Renal pelvis (tissue), 4 donors: Measurements from ENCODE around the gene CTNNA3. TPM values are rescaled to one million over a fixed set of nuclear protein-coding genes. Genes with fewer than 3 reads are reported as not detected.

ENCODE experiments used
- DNase-seq: peaks from one replicate; pipeline ENCODE4 v3.0.0-alpha.2; 2013
- polyA plus RNA-seq, 3 donors: library from polyadenylated mRNA; unstranded; fragments of 120-200 nt; gene quantifications; one replicate each; pipeline ENCODE4 v1.2.1, GENCODE V29; 2013; ENCODE audit not compliant: insufficient read length in 3 of 3

The CTNNA3 gene
- polyA plus RNA-seq, 3 donors: 2.8 to 4.2 (median 4.1) TPM

DNA sequence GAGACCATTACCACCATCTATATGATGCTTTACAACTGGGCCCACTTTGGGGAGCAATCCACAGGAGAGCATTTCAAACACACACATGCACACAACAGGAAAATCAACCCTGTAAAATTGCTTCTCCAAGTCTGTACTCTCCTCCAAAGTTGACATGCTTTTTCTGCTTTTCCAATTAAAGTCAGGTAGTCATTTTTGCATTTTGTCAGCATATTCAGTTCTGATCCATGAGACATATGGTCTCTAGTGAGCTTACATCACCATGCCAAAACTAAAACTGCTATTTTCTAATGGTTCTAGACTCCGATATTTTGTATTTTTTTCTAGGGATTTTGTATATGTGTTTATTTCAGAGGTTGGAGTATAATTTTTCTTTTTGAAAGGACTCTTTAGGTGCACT, 1143.7 kb downstream of the CTNNA3 start:
- no peak for DNase-seq

DNA sequence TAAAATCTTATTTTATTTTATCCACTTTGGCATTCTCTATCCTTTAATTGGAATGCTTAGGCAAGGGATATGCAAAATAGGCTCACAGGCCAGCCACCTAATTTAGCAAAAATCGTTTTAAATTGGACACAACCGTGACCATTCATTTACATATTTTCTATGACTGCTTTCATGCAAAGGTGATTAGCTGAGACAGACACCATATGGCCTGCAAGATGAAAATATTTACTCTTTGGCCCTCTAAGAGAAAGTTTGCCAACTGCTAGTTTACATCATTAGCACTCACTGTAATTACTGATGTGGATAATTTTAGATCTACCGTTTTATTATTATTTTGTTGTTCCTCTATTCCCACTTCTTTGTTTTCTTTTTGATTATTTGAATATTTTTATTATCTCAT, 1145.6 kb downstream of the CTNNA3 start:
- DNase-seq: no peak

DNA sequence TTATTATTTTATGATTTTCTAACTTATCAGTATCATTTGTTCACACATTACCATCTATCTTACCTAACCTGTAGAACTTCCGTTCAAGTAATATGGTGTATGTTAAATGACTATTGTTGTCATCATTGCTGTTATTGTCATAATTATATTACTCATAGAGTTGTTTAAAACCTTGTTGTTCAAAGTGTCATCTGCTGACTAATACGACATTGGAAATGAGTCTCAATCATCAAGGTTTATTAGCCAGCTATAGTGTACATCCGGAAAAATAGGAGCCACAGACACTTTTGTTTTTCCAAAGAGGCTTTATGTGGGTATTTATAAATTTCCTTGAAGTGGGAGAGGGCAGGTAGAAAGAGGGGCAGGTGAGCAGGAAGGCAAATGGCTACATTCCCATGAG, 1157.1 kb downstream of the CTNNA3 start:
- DNase-seq: no peak

DNA sequence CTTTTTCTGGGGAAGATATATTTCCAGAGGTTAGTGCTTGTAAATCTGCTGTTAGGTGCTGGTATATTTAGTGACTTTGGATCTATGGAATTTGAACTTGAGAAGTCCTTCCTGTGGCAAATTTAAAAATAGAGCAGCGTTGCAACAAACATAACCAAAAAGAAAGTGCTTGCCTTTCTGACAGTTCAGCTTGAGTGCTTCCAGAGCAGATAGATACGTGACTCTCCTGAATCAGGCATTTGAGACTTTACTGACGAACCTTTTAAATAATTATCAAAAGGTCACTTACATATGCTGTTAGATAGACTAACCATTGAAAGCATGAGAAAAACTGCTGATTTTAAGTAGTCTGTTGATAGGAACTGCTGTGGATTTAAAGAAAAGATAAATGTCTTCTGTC, 1157.6 kb downstream of the CTNNA3 start:
- no peak for DNase-seq

DNA sequence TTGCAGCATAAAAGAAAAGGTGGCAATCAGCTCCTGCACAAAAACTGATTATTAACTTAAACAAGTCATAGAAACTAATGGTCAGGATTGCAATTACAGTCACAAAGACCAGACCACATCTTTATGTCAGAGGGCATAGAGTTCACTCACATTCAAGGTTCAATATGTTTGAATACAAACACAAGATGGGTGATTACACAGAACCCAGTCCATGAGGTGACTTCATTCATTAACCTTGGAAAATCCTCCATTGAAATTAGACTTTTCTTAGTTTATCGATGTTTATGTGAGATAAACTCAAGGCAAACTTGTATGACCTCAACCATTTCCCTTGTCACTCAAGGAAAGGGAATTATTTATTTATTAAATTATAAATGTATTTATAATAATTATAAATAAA, 1158.8 kb downstream of the CTNNA3 start:
- no peak for DNase-seq

DNA sequence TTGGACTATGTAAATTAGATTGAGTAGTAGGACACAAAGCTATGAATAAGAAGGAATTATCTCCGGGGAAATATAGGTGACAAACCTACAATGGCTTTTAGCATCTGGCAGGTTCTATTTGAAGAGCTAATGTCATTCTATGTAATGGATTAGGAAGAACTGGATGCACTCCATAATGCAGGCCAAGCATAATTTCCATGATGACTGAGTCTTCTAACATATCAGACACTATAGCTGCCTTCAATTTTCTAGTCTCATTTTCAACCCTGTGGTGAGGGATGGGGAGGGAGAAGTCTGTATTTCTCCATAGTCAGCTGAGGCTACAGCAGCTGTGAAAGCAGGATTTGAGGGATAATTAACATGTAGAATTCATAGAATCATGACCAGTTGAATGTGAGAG, 1160.6 kb downstream of the CTNNA3 start:
- DNase-seq: no peak

DNA sequence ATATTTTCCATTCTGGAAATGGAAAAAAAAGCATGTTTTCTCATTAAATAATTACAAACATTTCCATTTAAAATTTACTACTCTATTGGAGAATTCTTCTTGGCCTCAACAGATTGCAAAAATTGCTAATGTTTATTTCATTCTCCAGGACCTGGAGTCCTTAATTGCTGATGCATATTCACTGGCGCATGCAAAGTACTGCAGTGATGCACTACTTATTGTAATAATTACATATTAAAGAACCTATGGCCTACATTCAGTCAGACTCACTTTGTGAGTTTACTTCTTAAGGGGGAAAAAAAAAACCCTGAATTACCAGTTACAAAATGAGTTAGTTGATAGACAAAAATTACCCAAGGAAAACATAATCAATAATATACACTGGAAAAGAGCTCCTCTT, 1161.1 kb downstream of the CTNNA3 start:
- no peak for DNase-seq

DNA sequence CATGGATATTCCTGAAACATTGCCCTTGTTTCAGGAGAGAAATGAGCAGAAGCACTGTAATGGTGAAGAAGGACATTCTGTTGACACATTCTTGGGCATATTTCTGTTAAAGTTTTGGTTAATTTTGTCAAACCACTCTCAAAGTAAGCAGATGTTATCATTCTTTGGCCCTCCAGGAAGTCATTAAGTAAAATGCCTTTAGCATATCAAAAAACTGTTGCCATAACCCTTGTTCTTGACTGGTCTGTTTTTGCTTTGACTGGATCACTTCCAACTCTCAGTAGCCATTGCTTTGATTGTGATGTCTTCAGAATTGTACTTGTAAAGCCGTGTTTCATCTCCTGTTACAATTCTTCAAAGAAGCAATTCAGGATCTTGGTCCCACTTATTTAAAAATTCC, 1174.5 kb downstream of the CTNNA3 start:
- DNase-seq: peak; percentile 4

DNA sequence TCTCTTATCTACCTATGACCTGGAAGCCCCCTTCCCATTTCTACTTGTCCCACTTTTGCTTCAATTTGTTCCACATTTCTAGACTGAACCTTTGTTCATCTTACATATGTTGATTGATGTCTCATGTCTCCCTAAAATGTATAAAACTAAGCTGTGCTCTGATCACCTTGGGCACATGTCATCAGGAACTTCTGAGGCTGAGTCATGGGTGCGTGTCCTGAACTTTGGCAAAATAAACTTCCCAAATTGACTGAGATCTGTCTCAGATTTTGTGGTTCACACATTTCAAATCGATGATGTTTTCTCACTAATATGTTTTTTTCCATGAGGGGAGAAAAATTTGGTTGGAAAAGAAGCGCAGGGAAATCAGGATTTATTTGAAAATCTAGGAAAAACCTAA, 1176.4 kb downstream of the CTNNA3 start:
- no peak for DNase-seq

DNA sequence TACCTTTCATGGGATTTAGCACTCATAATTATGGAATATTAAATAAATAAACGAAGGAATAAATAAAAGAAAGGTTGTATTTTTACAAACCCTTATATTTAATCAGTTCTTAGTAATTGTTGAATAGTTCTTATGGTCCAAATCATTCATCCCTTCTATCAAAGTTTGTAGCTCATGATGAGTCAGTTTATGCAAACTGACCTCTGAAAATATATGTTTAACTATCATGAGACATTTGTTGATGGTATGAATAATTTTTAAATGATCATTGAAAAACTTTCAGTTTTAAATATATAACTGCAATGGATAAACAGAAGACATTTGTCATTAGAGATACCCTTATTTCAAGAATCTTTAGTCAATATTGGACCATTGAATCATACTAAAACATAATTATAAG, 1181.3 kb downstream of the CTNNA3 start:
- no peak for DNase-seq

DNA sequence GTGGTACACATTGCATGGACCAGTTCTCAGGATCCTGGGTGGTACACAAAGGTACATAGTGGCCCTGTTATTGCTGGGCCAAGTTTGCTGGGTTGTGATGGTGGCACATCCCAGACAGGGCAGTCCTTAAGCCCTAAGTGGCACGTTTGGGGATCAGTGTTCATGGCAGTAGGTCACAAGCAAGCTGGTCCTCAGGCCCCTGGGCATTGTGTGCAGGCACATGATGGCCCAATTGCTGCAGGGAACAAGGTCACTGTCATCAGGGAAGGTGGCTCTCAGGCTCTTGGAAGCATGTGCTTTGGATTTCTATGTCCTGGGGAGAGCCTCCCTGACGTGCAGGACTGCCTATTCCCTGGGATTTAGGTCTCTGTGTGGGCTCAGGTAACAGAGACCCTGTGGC, 1182.5 kb downstream of the CTNNA3 start:
- DNase-seq: no peak

DNA sequence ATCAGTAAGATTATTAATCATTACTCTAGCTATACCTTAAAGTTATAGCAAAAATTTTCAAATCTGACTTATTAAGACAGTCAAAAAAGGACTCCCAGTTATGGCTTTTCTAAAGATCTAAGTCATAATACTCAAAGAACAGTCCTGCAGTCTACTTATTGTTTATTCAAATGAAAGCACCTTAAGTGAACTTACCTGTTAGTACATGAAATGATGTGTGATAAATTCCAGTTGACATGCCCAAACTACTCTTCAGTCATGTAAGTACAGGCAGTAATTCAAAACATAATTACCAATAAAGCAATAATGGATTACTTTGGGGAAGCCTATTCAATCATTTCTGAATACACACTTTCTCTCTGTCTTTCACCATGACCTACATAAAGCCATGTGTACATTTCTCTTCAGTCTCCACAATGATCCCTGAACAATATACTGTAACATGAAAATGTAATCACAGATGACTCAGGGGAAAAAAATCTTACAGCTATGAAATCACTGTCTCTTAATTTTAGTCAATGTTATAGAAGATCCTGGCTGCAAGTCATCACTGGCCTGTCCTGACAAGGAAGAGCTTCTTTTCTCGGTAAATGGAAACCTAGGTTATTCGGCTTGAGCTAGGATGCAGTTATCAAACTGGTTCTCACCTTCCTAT, 1190.9 kb downstream of the CTNNA3 start:
- no peak for DNase-seq

DNA sequence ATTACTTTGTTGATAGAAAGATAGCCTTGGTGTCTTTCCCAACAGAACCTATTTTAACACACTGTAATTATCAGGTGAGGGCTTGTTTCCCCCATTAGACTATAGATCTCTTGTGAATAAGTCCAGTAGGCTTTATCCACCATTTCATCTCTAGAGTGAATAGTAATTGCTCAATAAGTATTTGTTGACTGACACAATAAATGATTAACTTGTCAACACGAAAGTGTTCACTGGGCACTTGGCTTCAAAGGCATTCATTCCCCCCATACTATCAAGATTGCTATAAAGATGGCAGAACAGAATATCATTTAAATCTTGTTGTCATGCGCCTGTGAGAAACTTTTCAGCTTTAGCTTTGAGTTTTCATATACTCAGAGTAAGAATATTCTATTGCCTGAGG, 1194.6 kb downstream of the CTNNA3 start:
- no peak for DNase-seq

DNA sequence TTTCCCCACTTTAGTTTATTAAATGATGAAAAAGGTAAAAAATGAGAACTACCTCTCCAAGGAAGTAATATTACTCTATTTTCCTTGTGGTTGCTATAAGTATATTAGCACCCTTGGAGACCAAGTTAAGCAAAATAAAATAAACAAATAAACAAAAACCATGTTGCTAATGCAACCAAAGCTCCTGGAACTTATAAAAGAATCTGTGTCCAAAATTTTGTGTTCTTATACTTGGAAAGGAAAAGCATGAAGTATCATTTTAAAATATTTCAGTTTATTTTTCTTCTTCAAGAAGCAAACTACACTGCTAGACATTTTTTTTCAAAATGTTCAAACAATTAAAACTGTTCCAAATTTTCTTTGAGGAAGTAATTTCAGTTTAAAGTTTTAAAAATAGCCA, 1212.0 kb downstream of the CTNNA3 start:
- no peak for DNase-seq

DNA sequence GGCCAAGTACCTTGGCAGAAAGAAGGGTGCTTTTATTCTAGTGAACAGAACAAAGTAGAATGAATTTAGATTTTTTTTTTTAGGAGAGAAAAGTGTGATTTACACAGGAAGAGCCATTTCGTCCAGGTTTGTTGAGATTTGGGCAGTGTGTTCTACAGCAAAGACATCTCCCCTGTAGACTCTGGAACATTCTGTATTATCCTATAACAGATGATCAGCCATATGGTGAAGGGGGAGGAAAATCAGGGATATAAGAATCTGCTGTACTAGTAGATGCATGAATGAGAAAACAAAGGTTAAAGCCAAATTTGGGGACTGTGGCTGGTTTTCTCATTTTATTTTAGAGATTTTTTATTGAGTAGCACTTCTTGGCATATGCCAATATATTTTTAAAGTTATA, 1223.8 kb downstream of the CTNNA3 start:
- no peak for DNase-seq

DNA sequence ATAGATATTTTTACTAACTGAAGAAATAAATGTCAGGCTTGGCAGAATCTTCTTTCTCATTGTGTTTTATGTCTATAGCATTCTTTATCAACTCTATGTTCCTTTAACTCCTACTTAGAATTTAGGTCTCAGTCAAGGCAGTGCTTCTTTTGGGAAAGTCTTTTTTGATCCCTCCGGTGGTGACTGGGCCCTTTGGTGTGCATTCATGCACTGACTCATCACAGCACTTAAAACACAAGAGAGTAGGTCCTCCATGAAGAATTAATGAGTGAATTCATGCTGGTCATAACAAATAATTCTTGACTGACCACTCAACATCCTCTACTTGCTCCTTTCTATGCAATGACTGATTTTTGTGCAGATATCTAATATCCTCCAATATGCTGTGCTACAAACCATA, 1229.0 kb downstream of the CTNNA3 start:
- DNase-seq: no peak

DNA sequence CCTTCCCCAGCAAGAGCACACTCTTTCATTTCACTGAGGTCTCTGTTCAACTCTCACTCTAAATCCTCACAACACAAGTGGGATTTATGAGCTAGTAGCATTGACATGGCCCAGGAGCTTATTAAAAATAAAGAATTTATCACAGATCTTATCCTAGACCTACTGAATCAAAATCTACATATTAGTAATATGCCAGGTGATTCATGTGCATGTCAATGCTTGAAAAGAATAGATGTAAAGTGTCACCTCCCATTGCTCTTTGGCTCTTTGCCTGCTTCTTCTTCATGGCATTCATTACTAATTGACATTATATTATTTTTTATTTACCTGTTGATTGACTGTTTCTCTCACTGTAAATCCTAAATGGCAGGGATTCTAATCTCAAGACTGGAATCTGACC, 1229.4 kb downstream of the CTNNA3 start:
- no peak for DNase-seq

DNA sequence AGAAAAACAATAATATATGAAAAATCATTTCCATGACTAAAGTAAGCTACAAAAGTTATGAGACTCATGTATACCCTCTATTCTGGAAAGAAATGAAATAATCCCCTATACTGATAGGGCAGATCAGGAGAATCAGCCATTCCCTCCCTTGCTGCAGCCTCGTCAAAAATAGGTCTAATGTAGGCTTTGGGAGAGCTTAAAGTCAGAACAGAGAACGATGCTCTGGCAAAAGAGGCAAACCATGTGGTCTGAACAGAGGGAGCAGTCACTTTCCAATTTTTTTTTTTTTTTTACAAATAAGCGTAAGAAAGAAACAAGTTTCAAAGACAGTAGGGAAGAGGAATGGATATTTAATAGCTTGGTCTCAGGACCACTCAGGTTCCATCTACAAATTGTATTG, 1232.4 kb downstream of the CTNNA3 start:
- DNase-seq: no peak

DNA sequence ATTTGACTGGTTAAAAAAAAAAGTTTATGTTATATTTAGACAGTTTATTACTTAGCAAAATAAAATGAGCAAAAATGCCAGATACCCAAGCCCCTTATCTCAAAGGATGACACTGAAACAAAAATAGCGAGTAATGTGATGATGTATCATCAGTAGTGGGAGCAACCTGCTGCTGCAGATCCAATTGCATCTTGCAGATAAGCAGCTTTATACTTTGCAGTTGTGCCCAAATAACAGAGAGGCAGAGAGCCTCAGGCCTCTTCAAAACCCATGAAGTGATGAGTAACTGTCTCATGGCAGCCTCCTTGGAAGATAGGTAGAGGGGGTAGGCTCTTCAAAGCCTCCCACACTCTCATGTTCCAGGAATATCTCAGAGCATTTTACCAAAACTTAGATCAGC, 1238.4 kb downstream of the CTNNA3 start:
- no peak for DNase-seq

DNA sequence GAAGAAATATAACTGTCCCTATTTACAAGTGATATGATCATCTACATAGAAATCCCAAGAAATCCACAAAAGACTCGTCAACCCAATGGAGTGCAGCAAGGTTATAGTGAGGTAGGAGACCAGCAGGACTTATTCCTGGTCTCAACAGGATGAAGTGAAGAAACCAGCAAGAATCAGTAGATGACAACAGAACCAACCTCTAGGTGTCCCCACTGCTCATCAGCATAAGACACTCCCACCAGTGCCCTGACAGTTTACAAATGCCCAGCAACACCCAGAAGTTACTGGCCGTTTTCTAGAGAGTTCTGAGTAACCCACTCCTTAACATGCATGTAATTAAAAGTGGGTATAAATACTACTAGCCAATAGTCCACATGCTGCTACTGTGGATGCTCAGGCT, 1240.7 kb downstream of the CTNNA3 start:
- DNase-seq: no peak

DNA sequence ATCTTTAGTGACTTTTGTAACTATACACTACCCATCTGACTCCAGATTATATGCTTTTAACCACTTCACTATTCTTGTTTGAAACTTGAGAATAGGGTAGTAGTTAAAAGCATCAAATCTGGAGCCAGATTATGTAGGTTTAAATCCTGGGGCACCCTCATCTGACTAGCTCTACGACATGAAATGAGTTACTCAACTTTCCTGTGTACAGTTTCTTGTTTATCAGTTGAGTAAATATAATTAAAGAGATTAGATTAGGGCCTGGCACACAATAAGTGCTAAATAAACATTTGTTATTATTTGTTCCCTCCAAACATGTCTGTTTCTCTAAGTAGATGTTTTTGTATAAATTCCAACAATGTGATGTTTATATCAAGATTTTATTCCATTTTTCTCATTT, 1255.4 kb downstream of the CTNNA3 start:
- no peak for DNase-seq

DNA sequence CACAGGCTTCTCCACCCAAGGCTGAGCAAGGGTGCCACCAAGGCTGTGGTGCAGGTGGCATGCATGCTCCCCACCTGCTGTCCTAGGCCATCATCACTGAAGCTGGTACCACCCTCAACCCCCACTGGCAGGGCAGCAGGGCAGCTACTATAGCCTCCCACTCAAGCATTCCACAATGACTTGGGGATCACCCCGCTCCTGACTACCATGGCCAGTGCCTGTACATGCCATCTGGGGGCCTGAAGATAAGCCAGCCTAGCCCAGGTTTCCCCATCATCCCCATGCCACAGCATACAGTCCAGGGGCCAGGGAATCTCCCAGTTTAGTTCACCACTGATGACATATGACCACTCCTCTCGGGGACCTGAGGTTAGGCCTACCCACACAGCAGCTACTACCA, 1281.1 kb downstream of the CTNNA3 start:
- DNase-seq: no peak

DNA sequence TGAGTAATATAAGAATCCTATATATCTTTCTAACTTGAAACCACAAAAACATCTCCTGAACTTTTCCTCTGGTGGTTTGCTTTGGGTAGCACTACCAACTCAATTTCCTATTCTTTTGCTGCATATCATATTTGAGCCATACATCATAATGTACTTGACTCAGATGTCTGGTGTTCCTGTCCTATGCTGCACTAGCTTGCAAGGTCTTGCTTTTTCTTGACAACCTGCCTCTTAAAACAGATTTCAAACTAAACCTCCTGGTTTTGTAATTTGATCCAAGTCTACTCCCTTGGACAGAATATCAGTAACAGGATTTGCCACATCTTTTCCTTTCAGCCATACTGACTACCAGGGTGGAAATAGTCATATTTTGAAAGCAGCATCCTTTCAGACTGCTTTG, 1290.4 kb downstream of the CTNNA3 start:
- peak; percentile 26 for DNase-seq

DNA sequence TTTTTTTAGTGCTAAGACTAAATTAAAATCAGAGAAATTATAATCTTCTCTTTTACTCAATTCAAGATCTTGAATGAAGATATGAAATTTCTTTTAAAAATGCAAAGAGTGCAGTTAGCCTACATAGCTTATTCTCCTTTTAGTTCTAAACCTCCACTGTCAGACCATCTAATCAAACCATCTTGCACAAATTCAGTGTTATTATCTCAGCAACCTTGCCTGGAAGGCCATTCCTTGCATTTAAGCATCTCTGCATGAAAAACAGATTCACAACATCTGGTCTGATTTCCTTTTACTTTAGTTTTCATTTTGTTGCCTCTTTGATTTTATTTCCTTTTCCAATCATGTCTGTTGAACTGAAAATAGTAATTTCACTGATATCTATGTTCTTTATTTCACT, 1297.3 kb downstream of the CTNNA3 start:
- no peak for DNase-seq
